GM12891 (cell line): ENCODE measurements around the gene CTRB2.

Experiments
- DNase-seq: peaks from one replicate; pipeline ENCODE4 v3.0.0; 2011; ENCODE audit warnings: low spot score; ENCODE audit not compliant: insufficient read length
- FAIRE-seq: peaks from 2 replicates; lab custom pipeline; 2011; peaks lifted over from hg19 to GRCh38; lab: Jason Lieb, UNC
- PAX5 ChIP-seq: IDR thresholded peaks from 2 replicates; pipeline ENCODE4 v1.6.1; 2011; ENCODE audit warnings: low read length, moderate library complexity, mild to moderate bottlenecking; ENCODE audit not compliant: insufficient read depth, severe bottlenecking
- POLR2A ChIP-seq: IDR thresholded peaks from 2 replicates; pipeline ENCODE4 v1.6.1; 2011; ENCODE audit warnings: low read depth, low read length, control low read depth
- POLR2AphosphoS5 ChIP-seq: IDR thresholded peaks from 2 replicates; pipeline ENCODE4 v1.6.1; 2011; ENCODE audit warnings: low read depth, low read length, control low read depth
- POU2F2 ChIP-seq: IDR thresholded peaks from 2 replicates; pipeline ENCODE4 v1.6.1; 2011; ENCODE audit warnings: low read depth, mild to moderate bottlenecking, control low read depth, low read length, moderate library complexity
- SPI1 ChIP-seq: IDR thresholded peaks from 2 replicates; pipeline ENCODE4 v1.6.1; 2011; ENCODE audit warnings: low read depth, low read length, control low read depth
- TAF1 ChIP-seq: IDR thresholded peaks from 2 replicates; pipeline ENCODE4 v1.6.1; 2011; ENCODE audit warnings: low read depth, low read length, control low read depth

The CTRB2 gene

DNA sequence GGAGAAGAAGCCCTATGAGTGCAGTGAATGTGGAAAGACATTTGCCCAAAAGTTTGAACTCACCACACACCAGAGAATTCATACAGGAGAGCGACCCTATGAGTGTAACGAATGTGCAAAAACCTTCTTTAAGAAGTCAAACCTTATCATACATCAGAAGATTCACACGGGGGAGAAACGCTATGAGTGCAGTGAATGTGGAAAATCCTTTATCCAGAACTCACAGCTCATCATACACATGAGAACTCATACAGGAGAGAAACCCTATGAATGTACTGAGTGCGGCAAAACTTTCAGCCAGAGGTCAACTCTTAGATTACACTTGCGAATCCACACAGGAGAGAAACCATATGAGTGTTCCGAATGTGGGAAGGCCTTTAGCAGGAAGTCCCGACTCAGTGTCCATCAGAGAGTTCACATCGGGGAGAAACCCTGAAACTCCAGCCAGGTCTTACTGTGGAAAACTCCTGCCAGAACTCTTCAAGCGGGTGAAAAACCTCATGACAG, 37.0 kb downstream of the CTRB2 start:
- FAIRE-seq (no peak), DNase-seq (no peak)
- TF ChIP-seq POLR2A (no peak), POU2F2 (no peak), POLR2AphosphoS5 (no peak), TAF1 (no peak), SPI1 (no peak), PAX5 (no peak)

- DNase-seq, result no peak
- no peak for FAIRE-seq
- TF ChIP-seq POU2F2 (no peak), PAX5 (no peak), POLR2A (no peak), TAF1 (no peak), POLR2AphosphoS5 (no peak), SPI1 (no peak)
Measured at GRCh38 chr16:75160386-75160785, 46.6 kb downstream of the CTRB2 start.
